SU-DHL-6 (cell line): ENCODE measurements around the gene ADAM17.

Experiments
- H2AFZ ChIP-seq: fragments of 200-600 bp; sonication (generic); 2 replicates; pipeline ENCODE4 v1.6.1; 2014; ENCODE audit warnings: low read depth, mild to moderate bottlenecking, moderate library complexity, mixed read lengths, antibody characterized with exemption, low read length; ENCODE audit not compliant: severe bottlenecking
- H3F3A ChIP-seq: fragments of 200-600 bp; shearing (Covaris generic); 2 replicates; pipeline ENCODE4 v1.6.0; 2016; ENCODE audit warnings: antibody characterized with exemption, mild to moderate bottlenecking; ENCODE audit not compliant: insufficient read depth
- H3K27ac ChIP-seq: fragments of 200-600 bp; sonication (generic); 2 replicates; pipeline ENCODE4 v1.5.1; 2016; ENCODE audit warnings: low read depth, mild to moderate bottlenecking, low read length, moderate library complexity, mixed read lengths
- H3K27me3 ChIP-seq: fragments of 200-600 bp; sonication (generic), shearing (Covaris generic); 2 replicates; pipeline ENCODE4 v1.6.0; 2014; ENCODE audit warnings: mild to moderate bottlenecking, low read length
- H3K36me3 ChIP-seq: fragments of 200-600 bp; sonication (generic); 2 replicates; pipeline ENCODE4 v1.6.1; 2014; ENCODE audit warnings: mild to moderate bottlenecking, low read length, mixed read lengths
- H3K4me2 ChIP-seq: fragments of 300-600, 200-600 bp; shearing (Covaris generic), sonication (generic); 2 replicates; pipeline ENCODE4 v1.6.0; 2014; ENCODE audit warnings: low read length, low read depth, mild to moderate bottlenecking; ENCODE audit not compliant: poor library complexity, severe bottlenecking
- H3K4me3 ChIP-seq: fragments of 200-600 bp; sonication (generic); 2 replicates; pipeline ENCODE4 v1.5.1; 2014; ENCODE audit warnings: antibody characterized with exemption, low read length, mild to moderate bottlenecking, mixed read lengths; ENCODE audit not compliant: insufficient read depth, poor library complexity, severe bottlenecking
- H3K79me2 ChIP-seq: fragments of 200-600 bp; sonication (generic); 2 replicates; pipeline ENCODE4 v1.6.1; 2014; ENCODE audit warnings: mild to moderate bottlenecking, low read length, moderate library complexity; ENCODE audit not compliant: insufficient read depth
- H3K9ac ChIP-seq: fragments of 200-600 bp; sonication (generic); 2 replicates; pipeline ENCODE4 v1.7.0; 2014; ENCODE audit warnings: mild to moderate bottlenecking, low read length
- H3K9me2 ChIP-seq: fragments of 200-600 bp; sonication (generic); replicated peaks from 2 replicates; pipeline ENCODE4 v1.6.1; 2014; ENCODE audit warnings: low read length; ENCODE audit not compliant: insufficient read depth
- H3K9me3 ChIP-seq: fragments of 200-600 bp; sonication (generic); 2 replicates; pipeline ENCODE4 v1.6.1; 2014; ENCODE audit warnings: low read length, mixed read lengths; ENCODE audit not compliant: insufficient read depth
- H4K20me1 ChIP-seq: fragments of 200-600 bp; sonication (generic); 2 replicates; pipeline ENCODE4 v1.6.1; 2014; ENCODE audit warnings: low read depth, mild to moderate bottlenecking, antibody characterized with exemption, low read length, moderate library complexity, mixed read lengths
- CTCF ChIP-seq: fragments of 200-600 bp; sonication (generic); IDR thresholded peaks from one replicate; pipeline ENCODE4 v1.5.1; 2017; ENCODE audit warnings: antibody characterized with exemption, mild to moderate bottlenecking, low read length, moderate library complexity; ENCODE audit not compliant: insufficient read depth, poor library complexity, severe bottlenecking
- EZH2phosphoT487 ChIP-seq: fragments of 200-600 bp; sonication (generic), shearing (Covaris generic); conservative IDR thresholded peaks from 2 replicates; pipeline ENCODE4 v1.6.1; 2018; ENCODE audit warnings: mild to moderate bottlenecking, antibody characterized with exemption, low read length, moderate library complexity, mixed read lengths

The ADAM17 gene

GRCh38 chr2:9545502-9545901 lies 10.1 kb downstream of the ADAM17 start:
- Histone ChIP-seq H2AFZ (no peak overlapping the region), H3K27me3 (no peaks in the 10 kb centered on the region), H3K36me3 (peaks cover 5% of the 10 kb centered on the region), H4K20me1 (no peaks in the 10 kb centered on the region), H3K9me2 (no peaks in the 10 kb centered on the region), H3K79me2 (peaks cover 84% of the 10 kb centered on the region), H3K4me3 (peak overlapping the region; percentile 31), H3F3A (peaks cover 85% of the 10 kb centered on the region), H3K9ac (peak overlapping the region; percentile 89), H3K27ac (peak overlapping the region; percentile 100), H3K9me3 (no peaks in the 10 kb centered on the region), H3K4me2 (peak overlapping the region; percentile 100)
- TF ChIP-seq EZH2phosphoT487 (no peak), CTCF (no peak)

GRCh38 chr2:9543557-9543956 lies 12.1 kb downstream of the ADAM17 start:
- no peak overlapping the region for H2AFZ ChIP-seq
- no peaks in the 10 kb centered on the region for H3K9me2 ChIP-seq
- peak overlapping the region; percentile 89 for H3K9ac ChIP-seq
- no peaks in the 10 kb centered on the region for H4K20me1 ChIP-seq
- no peaks in the 10 kb centered on the region for H3K9me3 ChIP-seq
- H3K36me3 ChIP-seq: peaks cover 5% of the 10 kb centered on the region
- H3K27me3 ChIP-seq: no peaks in the 10 kb centered on the region
- TF ChIP-seq EZH2phosphoT487: no peak
- TF ChIP-seq CTCF: no peak
- H3K79me2 ChIP-seq: peaks cover 91% of the 10 kb centered on the region
- H3F3A ChIP-seq: peaks cover 83% of the 10 kb centered on the region
- peak overlapping the region; percentile 100 for H3K4me2 ChIP-seq
- H3K4me3 ChIP-seq: peak overlapping the region; percentile 9
- H3K27ac ChIP-seq: peak overlapping the region; percentile 100

- H3K9me3 ChIP-seq: no peaks in the 10 kb centered on the region
- peak overlapping the region; percentile 47 for H3K4me3 ChIP-seq
- TF ChIP-seq EZH2phosphoT487: no peak
- TF ChIP-seq CTCF: no peak
- no peaks in the 10 kb centered on the region for H4K20me1 ChIP-seq
- H3K36me3 ChIP-seq: peaks cover 25% of the 10 kb centered on the region
- H2AFZ ChIP-seq: no peak overlapping the region
- H3K9me2 ChIP-seq: no peaks in the 10 kb centered on the region
- no peaks in the 10 kb centered on the region for H3K27me3 ChIP-seq
- peaks cover 77% of the 10 kb centered on the region for H3K79me2 ChIP-seq
- H3K9ac ChIP-seq: peak overlapping the region; percentile 51
- H3K4me2 ChIP-seq: peak overlapping the region; percentile 100
- peak overlapping the region; percentile 100 for H3K27ac ChIP-seq
- H3F3A ChIP-seq: peaks cover 72% of the 10 kb centered on the region
Measured at GRCh38 chr2:9539531-9539930, 16.1 kb downstream of the ADAM17 start.
